Ishikawa (cell line): ENCODE results near the gene GPR137C.
A peak's percentile ranks its signal among the peaks of the same experiment; 100 is the strongest.

Source experiments
- CEBPB ChIP-seq: IDR thresholded peaks from 2 replicates; pipeline ENCODE4 v1.6.1; 2012
- CREB1 ChIP-seq: IDR thresholded peaks from 2 replicates; pipeline ENCODE4 v1.6.1; 2012; ENCODE audit warnings: low read depth
- EGR1 ChIP-seq: IDR thresholded peaks from 2 replicates; pipeline ENCODE4 v1.6.1; 2012
- EP300 ChIP-seq: IDR thresholded peaks from 2 replicates; pipeline ENCODE4 v1.6.1; 2012; ENCODE audit warnings: borderline replicate concordance
- FOXM1 ChIP-seq: IDR thresholded peaks from 2 replicates; pipeline ENCODE4 v1.6.1; 2012; ENCODE audit warnings: low read depth, borderline replicate concordance
- MAX ChIP-seq: IDR thresholded peaks from 2 replicates; pipeline ENCODE4 v1.6.1; 2012
- NFIC ChIP-seq: IDR thresholded peaks from 2 replicates; pipeline ENCODE4 v1.6.1; 2012
- RAD21 ChIP-seq: IDR thresholded peaks from 2 replicates; pipeline ENCODE4 v1.6.1; 2012; ENCODE audit warnings: low read depth
- REST ChIP-seq: IDR thresholded peaks from 2 replicates; pipeline ENCODE4 v1.6.1; 2012; ENCODE audit warnings: low read depth, mild to moderate bottlenecking
- TAF1 ChIP-seq: IDR thresholded peaks from 2 replicates; pipeline ENCODE4 v1.6.1; 2012; ENCODE audit warnings: low read depth, mild to moderate bottlenecking
- TCF12 ChIP-seq: IDR thresholded peaks from 2 replicates; pipeline ENCODE4 v1.6.1; 2012; ENCODE audit warnings: low read depth
- TEAD4 ChIP-seq: IDR thresholded peaks from 2 replicates; pipeline ENCODE4 v1.6.1; 2012
- USF1 ChIP-seq: IDR thresholded peaks from 2 replicates; pipeline ENCODE4 v1.6.1; 2012
- YY1 ChIP-seq: IDR thresholded peaks from 2 replicates; pipeline ENCODE4 v1.6.1; 2012; ENCODE audit warnings: low read depth
- ZBTB7A ChIP-seq: IDR thresholded peaks from 2 replicates; pipeline ENCODE4 v1.6.1; 2012; ENCODE audit warnings: low read depth

GPR137C gene

GRCh38 chr14:52553671-52554575 is 1.3 kb downstream of the GPR137C start:
- peak; percentile 85 for TF ChIP-seq NFIC
- TF ChIP-seq FOXM1: no peak
- no peak for TF ChIP-seq ZBTB7A

- TF ChIP-seq TEAD4 (no peak), EP300 (no peak), YY1 (no peak), USF1 (no peak), FOXM1 (no peak), MAX (no peak), REST (no peak), TAF1 (no peak), ZBTB7A (no peak), CREB1 (no peak), TCF12 (no peak), RAD21 (no peak), NFIC (no peak), EGR1 (no peak), CEBPB (no peak)
Measured at GRCh38 chr14:52558688-52559087, 6.1 kb downstream of the GPR137C start.

GRCh38 chr14:52563120-52563519 is 10.5 kb downstream of the GPR137C start:
- TF ChIP-seq MAX (no peak), CREB1 (no peak), REST (no peak), TCF12 (no peak), CEBPB (no peak), ZBTB7A (no peak), EP300 (no peak), USF1 (no peak), TAF1 (no peak), RAD21 (no peak), NFIC (no peak), TEAD4 (no peak), FOXM1 (no peak), EGR1 (no peak), YY1 (no peak)

GRCh38 chr14:52575858-52576257 is 23.2 kb downstream of the GPR137C start:
- TF ChIP-seq CREB1 (no peak), RAD21 (no peak), TCF12 (no peak), TEAD4 (no peak), USF1 (no peak), EP300 (no peak), NFIC (no peak), MAX (no peak), FOXM1 (no peak), TAF1 (no peak), ZBTB7A (no peak), YY1 (no peak), REST (no peak), CEBPB (no peak), EGR1 (no peak)
